Measurements from ENCODE around the gene CLK4.

CLK4 gene

GRCh38 chr5:178661836-178662540 is 35.1 kb upstream of the CLK4 start:
- Histone ChIP-seq H3K9me3 (ENCODE audit: insufficient read depth, low read depth, low read length) (peaks cover 9% of the 10 kb centered on the region), H3K36me3 (ENCODE audit: insufficient read depth, low read depth, low read length) (no peaks in the 10 kb centered on the region), H3K27me3 (ENCODE audit: insufficient read depth, low read length) (no peaks in the 10 kb centered on the region), H3K4me1 (ENCODE audit: insufficient read depth, low read length) (no peaks in the 10 kb centered on the region), H3K27ac (ENCODE audit: low read length) (no peak overlapping the region), H3K4me3 (ENCODE audit: low read length) (no peak overlapping the region), H3K9ac (ENCODE audit: low read depth, low read length) (no peak overlapping the region)

- Histone ChIP-seq H3K9me3 (ENCODE audit: insufficient read depth, low read depth, low read length) (no peaks in the 10 kb centered on the region; the same call in none of the 2 replicates), H3K9ac (ENCODE audit: low read depth, low read length) (no peak overlapping the region), H3K27me3 (ENCODE audit: insufficient read depth, low read length) (no peaks in the 10 kb centered on the region), H3K4me3 (ENCODE audit: low read length) (no peak overlapping the region), H3K27ac (ENCODE audit: low read length) (no peak overlapping the region), H3K36me3 (ENCODE audit: insufficient read depth, low read depth, low read length) (no peaks in the 10 kb centered on the region), H3K4me1 (ENCODE audit: insufficient read depth, low read length) (peaks cover 3% of the 10 kb centered on the region; the same call in 1 of the 2 replicates)
These were observed 24.4 kb upstream of the CLK4 start for GRCh38 chr5:178651046-178651810.

GRCh38 chr5:178650214-178650613 is 23.4 kb upstream of the CLK4 start:
- no peak overlapping the region for H3K9ac ChIP-seq (ENCODE audit: low read depth, low read length)
- no peaks in the 10 kb centered on the region for H3K36me3 ChIP-seq (ENCODE audit: insufficient read depth, low read depth, low read length)
- no peaks in the 10 kb centered on the region for H3K4me1 ChIP-seq (ENCODE audit: insufficient read depth, low read length)
- H3K27me3 ChIP-seq (ENCODE audit: insufficient read depth, low read length) = no peaks in the 10 kb centered on the region
- H3K4me3 ChIP-seq (ENCODE audit: low read length) = no peak overlapping the region
- no peaks in the 10 kb centered on the region; the same call in none of the 2 replicates for H3K9me3 ChIP-seq (ENCODE audit: insufficient read depth, low read depth, low read length)
- H3K27ac ChIP-seq (ENCODE audit: low read length) = no peak overlapping the region

GRCh38 chr5:178649580-178649979 is 22.7 kb upstream of the CLK4 start:
- Histone ChIP-seq H3K9me3 (ENCODE audit: insufficient read depth, low read depth, low read length) (no peaks in the 10 kb centered on the region; the same call in none of the 2 replicates), H3K4me3 (ENCODE audit: low read length) (no peak overlapping the region), H3K9ac (ENCODE audit: low read depth, low read length) (no peak overlapping the region), H3K27me3 (ENCODE audit: insufficient read depth, low read length) (no peaks in the 10 kb centered on the region), H3K36me3 (ENCODE audit: insufficient read depth, low read depth, low read length) (no peaks in the 10 kb centered on the region), H3K4me1 (ENCODE audit: insufficient read depth, low read length) (no peaks in the 10 kb centered on the region), H3K27ac (ENCODE audit: low read length) (no peak overlapping the region)

GRCh38 chr5:178644826-178645545 is 18.1 kb upstream of the CLK4 start:
- no peak overlapping the region for H3K4me3 ChIP-seq (ENCODE audit: low read length)
- no peaks in the 10 kb centered on the region for H3K4me1 ChIP-seq (ENCODE audit: insufficient read depth, low read length)
- no peaks in the 10 kb centered on the region; the same call in none of the 2 replicates for H3K9me3 ChIP-seq (ENCODE audit: insufficient read depth, low read depth, low read length)
- no peaks in the 10 kb centered on the region for H3K27me3 ChIP-seq (ENCODE audit: insufficient read depth, low read length)
- no peak overlapping the region for H3K9ac ChIP-seq (ENCODE audit: low read depth, low read length)
- H3K27ac ChIP-seq (ENCODE audit: low read length) = no peak overlapping the region
- H3K36me3 ChIP-seq (ENCODE audit: insufficient read depth, low read depth, low read length) = no peaks in the 10 kb centered on the region

- Histone ChIP-seq H3K27me3 (ENCODE audit: insufficient read depth, low read length) (no peaks in the 10 kb centered on the region), H3K4me3 (ENCODE audit: low read length) (no peak overlapping the region), H3K36me3 (ENCODE audit: insufficient read depth, low read depth, low read length) (no peaks in the 10 kb centered on the region), H3K9me3 (ENCODE audit: insufficient read depth, low read depth, low read length) (no peaks in the 10 kb centered on the region), H3K9ac (ENCODE audit: low read depth, low read length) (no peak overlapping the region), H3K27ac (ENCODE audit: low read length) (no peak overlapping the region), H3K4me1 (ENCODE audit: insufficient read depth, low read length) (no peaks in the 10 kb centered on the region)
These were observed 15.6 kb upstream of the CLK4 start for GRCh38 chr5:178642351-178642909.

GRCh38 chr5:178641711-178642110 is 14.9 kb upstream of the CLK4 start:
- Histone ChIP-seq H3K27me3 (ENCODE audit: insufficient read depth, low read length) (no peaks in the 10 kb centered on the region), H3K9ac (ENCODE audit: low read depth, low read length) (no peak overlapping the region), H3K4me3 (ENCODE audit: low read length) (no peak overlapping the region), H3K27ac (ENCODE audit: low read length) (no peak overlapping the region), H3K4me1 (ENCODE audit: insufficient read depth, low read length) (no peaks in the 10 kb centered on the region), H3K36me3 (ENCODE audit: insufficient read depth, low read depth, low read length) (no peaks in the 10 kb centered on the region), H3K9me3 (ENCODE audit: insufficient read depth, low read depth, low read length) (no peaks in the 10 kb centered on the region)

- no peaks in the 10 kb centered on the region for H3K36me3 ChIP-seq (ENCODE audit: insufficient read depth, low read depth, low read length)
- no peaks in the 10 kb centered on the region for H3K9me3 ChIP-seq (ENCODE audit: insufficient read depth, low read depth, low read length)
- no peaks in the 10 kb centered on the region for H3K4me1 ChIP-seq (ENCODE audit: insufficient read depth, low read length)
- no peak overlapping the region for H3K27ac ChIP-seq (ENCODE audit: low read length)
- H3K4me3 ChIP-seq (ENCODE audit: low read length) = no peak overlapping the region
- no peak overlapping the region for H3K9ac ChIP-seq (ENCODE audit: low read depth, low read length)
- no peaks in the 10 kb centered on the region for H3K27me3 ChIP-seq (ENCODE audit: insufficient read depth, low read length)
These were observed 13.6 kb upstream of the CLK4 start for GRCh38 chr5:178640331-178641045.

- H3K9me3 ChIP-seq (ENCODE audit: insufficient read depth, low read depth, low read length) = no peaks in the 10 kb centered on the region
- no peaks in the 10 kb centered on the region for H3K4me1 ChIP-seq (ENCODE audit: insufficient read depth, low read length)
- no peaks in the 10 kb centered on the region for H3K36me3 ChIP-seq (ENCODE audit: insufficient read depth, low read depth, low read length)
- no peak overlapping the region for H3K27ac ChIP-seq (ENCODE audit: low read length)
- no peaks in the 10 kb centered on the region for H3K27me3 ChIP-seq (ENCODE audit: insufficient read depth, low read length)
- H3K9ac ChIP-seq (ENCODE audit: low read depth, low read length) = no peak overlapping the region
- no peak overlapping the region for H3K4me3 ChIP-seq (ENCODE audit: low read length)
These were observed 10.7 kb upstream of the CLK4 start for GRCh38 chr5:178637356-178638074.

- peaks cover 22% of the 10 kb centered on the region; the same call in 1 of the 2 replicates for H3K27me3 ChIP-seq (ENCODE audit: insufficient read depth, low read length)
- no peak overlapping the region for H3K27ac ChIP-seq (ENCODE audit: low read length)
- no peaks in the 10 kb centered on the region for H3K9me3 ChIP-seq (ENCODE audit: insufficient read depth, low read depth, low read length)
- H3K4me3 ChIP-seq (ENCODE audit: low read length) = no peak overlapping the region
- no peaks in the 10 kb centered on the region for H3K36me3 ChIP-seq (ENCODE audit: insufficient read depth, low read depth, low read length)
- no peak overlapping the region for H3K9ac ChIP-seq (ENCODE audit: low read depth, low read length)
- H3K4me1 ChIP-seq (ENCODE audit: insufficient read depth, low read length) = no peaks in the 10 kb centered on the region
These were observed 5.4 kb upstream of the CLK4 start for GRCh38 chr5:178632285-178632684.
